ENCODE results near the gene NEO1.

NEO1 gene

DNA sequence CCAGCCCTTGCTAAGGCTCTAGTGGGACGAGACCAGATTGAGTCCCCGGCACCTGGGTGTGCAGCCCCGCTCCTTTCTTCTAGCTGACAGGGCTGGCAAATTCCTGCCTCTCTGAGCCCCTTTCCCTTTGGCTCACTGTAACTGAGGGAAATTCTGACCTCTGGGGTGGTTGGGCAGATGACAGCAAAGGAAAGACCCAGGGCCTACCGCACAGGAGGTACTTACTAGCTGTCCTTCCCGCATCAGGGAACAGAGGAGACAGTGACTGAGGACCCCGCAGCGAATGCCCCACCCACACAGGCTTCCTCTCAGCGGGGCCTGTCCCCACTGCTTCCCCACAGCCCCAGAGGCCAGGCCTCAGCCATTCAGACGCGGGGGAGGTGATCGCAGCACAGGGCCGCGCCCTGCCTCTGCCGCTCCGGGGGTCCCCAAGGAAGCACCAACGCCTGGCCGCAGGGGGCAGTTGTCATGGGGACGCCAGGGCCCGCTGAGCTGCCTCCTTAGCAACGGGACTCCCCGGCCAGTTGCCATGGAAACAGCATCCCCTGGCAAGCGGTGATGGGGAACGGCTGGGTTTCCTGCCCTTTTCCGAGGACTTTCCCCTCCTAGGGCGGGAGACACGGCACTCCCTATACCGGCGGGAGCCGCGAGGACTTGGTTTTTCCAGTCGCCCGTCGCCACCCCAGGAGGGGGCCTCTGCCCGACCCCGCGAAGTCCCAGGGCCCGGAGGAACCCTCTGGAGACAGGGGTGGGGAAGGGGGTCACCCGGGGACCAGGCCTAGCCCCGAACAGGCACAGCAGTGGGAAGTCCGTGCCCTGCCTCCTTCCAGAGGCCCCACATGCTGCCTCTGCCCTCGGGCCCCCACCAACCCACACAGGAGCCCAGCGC lies 266.4 kb downstream of the NEO1 start:
- in situ Hi-C loops (cut with HindIII; ENCODE audit: low pct_ligation_motif_present, low sequenced_read_pairs), result no loop called here
- no peaks in the 10 kb centered on the region for H3K36me3 ChIP-seq (replicated peaks)
- TF ChIP-seq, protein P1, sequence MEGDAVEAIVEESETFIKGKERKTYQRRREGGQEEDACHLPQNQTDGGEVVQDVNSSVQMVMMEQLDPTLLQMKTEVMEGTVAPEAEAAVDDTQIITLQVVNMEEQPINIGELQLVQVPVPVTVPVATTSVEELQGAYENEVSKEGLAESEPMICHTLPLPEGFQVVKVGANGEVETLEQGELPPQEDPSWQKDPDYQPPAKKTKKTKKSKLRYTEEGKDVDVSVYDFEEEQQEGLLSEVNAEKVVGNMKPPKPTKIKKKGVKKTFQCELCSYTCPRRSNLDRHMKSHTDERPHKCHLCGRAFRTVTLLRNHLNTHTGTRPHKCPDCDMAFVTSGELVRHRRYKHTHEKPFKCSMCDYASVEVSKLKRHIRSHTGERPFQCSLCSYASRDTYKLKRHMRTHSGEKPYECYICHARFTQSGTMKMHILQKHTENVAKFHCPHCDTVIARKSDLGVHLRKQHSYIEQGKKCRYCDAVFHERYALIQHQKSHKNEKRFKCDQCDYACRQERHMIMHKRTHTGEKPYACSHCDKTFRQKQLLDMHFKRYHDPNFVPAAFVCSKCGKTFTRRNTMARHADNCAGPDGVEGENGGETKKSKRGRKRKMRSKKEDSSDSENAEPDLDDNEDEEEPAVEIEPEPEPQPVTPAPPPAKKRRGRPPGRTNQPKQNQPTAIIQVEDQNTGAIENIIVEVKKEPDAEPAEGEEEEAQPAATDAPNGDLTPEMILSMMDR (IDR thresholded peaks at IDR 0.05; ENCODE audit: low read depth, low read length, missing control alignments), result no peak
- H3K4me3 ChIP-seq (ENCODE audit: low read depth, low read length), result no peak overlapping the region
- DNase-seq, result no peak
- no peak overlapping the region for H3K27ac ChIP-seq
- H3K27me3 ChIP-seq (replicated peaks), result peaks cover 2% of the 10 kb centered on the region

DNA sequence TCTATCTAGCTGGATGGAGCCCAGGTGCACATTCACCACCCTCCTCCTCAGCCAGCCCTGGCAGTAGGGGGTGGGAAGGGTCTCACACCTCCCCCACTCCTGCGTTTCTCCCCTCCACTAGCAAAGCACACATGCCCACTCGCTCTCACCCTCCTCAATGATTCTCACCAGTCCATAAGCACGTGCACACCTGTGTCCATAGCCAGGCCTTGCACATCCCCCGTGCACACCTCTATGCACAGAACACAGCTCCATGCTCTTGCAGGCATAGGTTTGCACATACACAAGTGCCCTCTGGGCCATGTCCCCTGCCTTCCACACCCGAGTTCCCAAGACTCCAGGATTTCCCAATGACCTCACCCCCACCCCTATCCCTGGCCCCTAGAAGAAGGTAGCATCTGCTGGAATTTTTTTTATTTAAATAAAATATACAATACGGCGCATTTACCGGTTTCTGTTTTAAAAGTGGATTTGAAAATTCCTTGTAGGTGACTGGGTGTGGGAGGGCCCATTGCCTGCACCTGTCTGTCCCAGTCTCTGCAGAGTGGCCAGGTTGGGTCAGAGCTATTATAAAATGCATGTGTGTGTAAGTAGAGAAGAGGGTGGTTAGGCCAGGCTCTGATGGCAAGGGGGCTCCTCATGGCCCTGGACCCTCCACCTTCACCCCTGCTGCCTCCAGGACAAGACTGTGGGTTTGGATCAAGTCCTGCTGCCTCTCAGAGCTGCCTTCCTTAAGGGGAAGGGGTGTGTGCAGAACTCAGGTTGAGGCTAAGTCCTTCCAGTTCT lies 267.4 kb downstream of the NEO1 start:
- Histone ChIP-seq H3K36me3 (replicated peaks) (no peaks in the 10 kb centered on the region), H3K27ac (no peak overlapping the region), H3K27me3 (replicated peaks) (peaks cover 2% of the 10 kb centered on the region), H3K4me3 (ENCODE audit: low read depth, low read length) (no peak overlapping the region)
- no peak for DNase-seq
- TF ChIP-seq, protein P1 (IDR thresholded peaks at IDR 0.05; ENCODE audit: low read depth, low read length, missing control alignments), result no peak
- in situ Hi-C loops (cut with HindIII; ENCODE audit: low pct_ligation_motif_present, low sequenced_read_pairs), result no loop called here

DNA sequence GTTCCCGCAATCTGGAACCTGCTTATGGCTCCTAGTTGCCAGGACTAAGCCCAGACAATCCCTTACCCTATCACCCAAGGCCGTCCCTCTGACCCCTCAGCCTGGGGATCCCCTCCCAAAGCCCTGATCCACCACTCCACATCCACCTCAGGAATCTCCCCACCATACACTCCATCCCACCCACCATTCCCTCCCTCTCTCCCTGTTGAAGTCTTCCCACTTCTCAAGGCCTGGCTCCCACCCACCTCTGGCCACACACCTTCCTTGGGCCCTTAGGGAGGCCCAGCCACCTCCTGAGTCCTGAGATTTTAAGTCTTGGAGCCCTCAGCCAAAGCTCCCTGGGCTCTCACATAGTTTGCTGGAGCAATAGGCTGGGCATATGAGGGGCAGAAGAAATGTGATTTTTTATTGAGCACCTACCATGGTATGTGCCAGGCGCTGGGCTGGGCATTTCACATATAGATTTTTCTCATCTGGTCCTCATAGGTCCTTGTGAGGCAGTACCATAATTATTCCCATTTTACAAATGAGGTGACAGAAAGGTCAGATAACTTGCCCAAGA lies 268.4 kb downstream of the NEO1 start:
- H3K27ac ChIP-seq, result no peak overlapping the region
- TF ChIP-seq, protein P1 (IDR thresholded peaks at IDR 0.05; ENCODE audit: low read depth, low read length, missing control alignments), result no peak
- no peak for DNase-seq
- in situ Hi-C loops (cut with HindIII; ENCODE audit: low pct_ligation_motif_present, low sequenced_read_pairs), result no loop called here
- H3K27me3 ChIP-seq (replicated peaks), result peaks cover 2% of the 10 kb centered on the region
- no peaks in the 10 kb centered on the region for H3K36me3 ChIP-seq (replicated peaks)
- no peak overlapping the region for H3K4me3 ChIP-seq (ENCODE audit: low read depth, low read length)

DNA sequence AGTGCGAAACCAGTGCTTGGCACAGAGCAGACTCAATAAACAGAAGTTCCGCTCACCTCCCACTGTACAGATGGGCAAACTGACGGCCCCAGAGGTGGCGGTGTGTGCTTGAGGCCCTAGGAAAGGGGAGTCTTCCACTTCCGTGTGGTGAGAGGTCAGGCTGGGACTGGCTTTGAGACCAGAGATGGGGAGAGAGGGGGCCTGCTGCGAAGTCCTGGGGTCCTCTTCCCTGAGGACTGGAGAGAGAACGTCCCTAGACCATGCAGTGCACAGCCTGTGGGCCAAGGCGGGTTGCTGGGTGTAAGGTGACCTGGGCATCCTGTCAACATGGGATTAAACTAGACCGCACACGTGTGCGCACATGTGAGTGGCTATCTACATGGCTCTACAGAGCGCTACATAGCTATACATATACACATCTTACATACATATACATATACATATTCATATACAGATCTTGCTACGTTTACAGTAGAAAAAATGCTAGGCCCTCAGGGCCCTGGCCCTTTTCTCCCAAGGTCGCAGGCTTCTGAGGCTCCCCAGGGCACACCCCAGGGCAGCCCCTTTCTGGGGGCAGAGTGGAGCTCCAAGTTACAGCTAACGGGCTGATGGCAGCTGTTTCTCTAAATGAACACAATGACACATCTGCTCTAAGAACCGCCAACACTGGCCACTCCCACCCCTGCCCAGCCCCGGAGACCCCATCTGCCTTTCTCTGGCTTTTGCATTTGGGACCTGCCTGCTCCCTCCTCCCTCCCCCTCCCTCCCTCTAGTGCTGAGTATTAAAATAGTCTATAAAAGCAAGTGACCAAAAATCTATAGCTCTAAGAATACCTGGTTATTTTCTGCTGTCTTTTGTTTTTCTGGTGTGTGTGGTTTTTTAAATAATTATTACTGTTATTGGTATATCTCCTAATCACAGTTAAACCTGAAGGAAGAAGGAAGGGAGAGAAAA lies 269.5 kb downstream of the NEO1 start:
- TF ChIP-seq, protein P1 (IDR thresholded peaks at IDR 0.05; ENCODE audit: low read depth, low read length, missing control alignments), result no peak

DNA sequence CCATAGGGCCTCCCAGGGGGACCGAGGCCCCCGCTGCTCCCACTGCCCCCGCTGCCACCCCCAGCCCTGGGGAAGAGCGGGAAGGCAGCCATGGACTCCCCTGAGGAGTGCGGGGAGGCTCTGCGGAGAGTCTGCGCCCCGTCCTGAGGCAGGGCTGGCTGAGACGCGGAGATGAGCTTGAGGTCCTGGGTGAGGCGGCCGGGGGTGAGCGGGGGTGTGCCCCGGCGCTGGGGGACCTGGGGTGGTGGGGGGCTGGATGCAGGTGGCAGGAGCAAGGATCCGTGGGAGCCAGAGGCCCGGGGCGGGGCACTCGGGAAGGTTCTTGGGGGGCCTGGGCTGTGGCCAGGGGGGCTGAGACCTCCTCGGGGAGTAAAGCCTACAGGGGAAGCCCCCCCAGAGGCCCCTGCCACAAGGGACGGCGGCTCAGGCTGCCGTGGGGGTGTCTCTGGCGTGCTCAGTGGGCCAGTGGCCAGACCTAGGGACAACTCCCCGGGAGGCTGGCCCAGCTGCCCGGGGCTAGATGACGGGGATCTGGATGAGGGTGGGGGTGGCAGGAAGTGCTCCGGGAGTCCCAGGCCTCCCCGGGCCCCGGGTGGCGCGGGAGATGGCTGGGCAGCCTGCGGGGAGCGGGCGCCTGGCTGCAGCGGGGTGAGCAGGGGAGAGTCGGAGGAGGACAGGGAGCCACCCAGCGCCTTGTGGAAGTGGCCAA lies 270.6 kb downstream of the NEO1 start:
- Histone ChIP-seq H3K27ac (no peak overlapping the region), H3K27me3 (replicated peaks) (peaks cover 2% of the 10 kb centered on the region), H3K36me3 (replicated peaks) (no peaks in the 10 kb centered on the region), H3K4me3 (ENCODE audit: low read depth, low read length) (no peak overlapping the region)
- in situ Hi-C loops (cut with HindIII; ENCODE audit: low pct_ligation_motif_present, low sequenced_read_pairs), result no loop called here
- DNase-seq, result no peak
- TF ChIP-seq, protein P1 (IDR thresholded peaks at IDR 0.05; ENCODE audit: low read depth, low read length, missing control alignments), result no peak

More for the DNA sequence above, 269.5 kb downstream of the NEO1 start:
- Histone ChIP-seq H3K4me3 (ENCODE audit: low read depth, low read length) (no peak overlapping the region), H3K36me3 (replicated peaks) (no peaks in the 10 kb centered on the region), H3K27ac (no peak overlapping the region), H3K27me3 (replicated peaks) (peaks cover 2% of the 10 kb centered on the region)
- in situ Hi-C loops (cut with HindIII; ENCODE audit: low pct_ligation_motif_present, low sequenced_read_pairs), result no loop called here
- DNase-seq, result no peak
